ENCODE data around the gene PPM1D. TPM values are rescaled to one million over a fixed set of nuclear protein-coding genes. Genes with fewer than 3 reads are reported as not detected.

PPM1D gene
- total and polyA plus RNA-seq, 2 donors (not counting 1 experiment from before 2014, with no cell fraction given) = 6.5 to 27.2 TPM

DNA sequence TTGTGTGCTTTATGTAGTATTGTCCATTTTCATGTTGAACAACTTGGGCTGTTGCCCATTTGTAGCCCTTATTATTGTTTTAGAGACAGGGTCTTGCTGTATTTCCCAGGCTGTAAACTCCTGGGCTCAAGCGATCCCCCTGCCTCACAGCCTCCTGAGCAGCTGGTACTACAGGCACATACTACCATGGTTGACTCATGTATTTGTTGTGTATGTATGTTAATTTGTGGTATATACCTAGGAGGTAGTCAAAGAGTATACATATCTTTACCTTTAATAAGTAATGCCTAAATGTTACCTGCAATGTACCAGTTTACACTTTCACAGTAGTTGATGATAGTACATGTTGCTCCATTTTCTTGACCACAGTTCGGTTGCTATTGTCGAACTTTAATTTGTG, 18.1 kb downstream of the PPM1D start:
- Histone ChIP-seq H3K9ac (ENCODE audit: low read length) (no peak overlapping the region), H3K27ac (ENCODE audit: low read length in 2 of 2) (no peak overlapping the region), H2AFZ (ENCODE audit: insufficient read depth, low read depth, low read length, poor library complexity, severe bottlenecking) (no peak overlapping the region), H3K9me3 (ENCODE audit: control extremely low read depth in 1 of 3, control insufficient read depth in 2 of 3, insufficient read depth in 1 of 3, low read length in 2 of 3) (no peaks in the 10 kb centered on the region), H3K79me2 (ENCODE audit: control insufficient read depth, insufficient read depth, low read length) (peaks cover 84% of the 10 kb centered on the region), H4K20me1 (ENCODE audit: control insufficient read depth, insufficient read depth, low read length, poor library complexity, severe bottlenecking) (peaks cover 67% of the 10 kb centered on the region), H3K4me3 (ENCODE audit: control extremely low read depth in 1 of 5, extremely low read depth in 1 of 5, insufficient read depth in 1 of 5, low read depth in 2 of 5, low read length in 4 of 5) (no peak overlapping the region), H3K36me3 (replicated peaks in 1 of 2; ENCODE audit: control extremely low read depth in 1 of 2, control insufficient read depth in 1 of 2, extremely low read depth in 1 of 2, insufficient read depth in 2 of 2, low read length in 1 of 2) (peaks cover 0 to 4% of the 10 kb centered on the region in 2 experiments), H3K4me1 (ENCODE audit: control insufficient read depth in 2 of 2, insufficient read depth in 2 of 2, low read length in 2 of 2) (no peaks in the 10 kb centered on the region), H3K27me3 (replicated peaks in 1 of 4; ENCODE audit: control extremely low read depth in 1 of 4, control insufficient read depth in 3 of 4, insufficient read depth in 4 of 4, low read length in 3 of 4) (no peaks in the 10 kb centered on the region), H3K4me2 (replicated peaks; ENCODE audit: low read depth, low read length, poor library complexity, severe bottlenecking) (no peak overlapping the region)
- DNase-seq = no peak
- TF ChIP-seq, protein P1, sequence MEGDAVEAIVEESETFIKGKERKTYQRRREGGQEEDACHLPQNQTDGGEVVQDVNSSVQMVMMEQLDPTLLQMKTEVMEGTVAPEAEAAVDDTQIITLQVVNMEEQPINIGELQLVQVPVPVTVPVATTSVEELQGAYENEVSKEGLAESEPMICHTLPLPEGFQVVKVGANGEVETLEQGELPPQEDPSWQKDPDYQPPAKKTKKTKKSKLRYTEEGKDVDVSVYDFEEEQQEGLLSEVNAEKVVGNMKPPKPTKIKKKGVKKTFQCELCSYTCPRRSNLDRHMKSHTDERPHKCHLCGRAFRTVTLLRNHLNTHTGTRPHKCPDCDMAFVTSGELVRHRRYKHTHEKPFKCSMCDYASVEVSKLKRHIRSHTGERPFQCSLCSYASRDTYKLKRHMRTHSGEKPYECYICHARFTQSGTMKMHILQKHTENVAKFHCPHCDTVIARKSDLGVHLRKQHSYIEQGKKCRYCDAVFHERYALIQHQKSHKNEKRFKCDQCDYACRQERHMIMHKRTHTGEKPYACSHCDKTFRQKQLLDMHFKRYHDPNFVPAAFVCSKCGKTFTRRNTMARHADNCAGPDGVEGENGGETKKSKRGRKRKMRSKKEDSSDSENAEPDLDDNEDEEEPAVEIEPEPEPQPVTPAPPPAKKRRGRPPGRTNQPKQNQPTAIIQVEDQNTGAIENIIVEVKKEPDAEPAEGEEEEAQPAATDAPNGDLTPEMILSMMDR (IDR thresholded peaks at IDR 0.05) = no peak
- TF ChIP-seq EZH2 (IDR thresholded peaks at IDR 0.05; ENCODE audit: borderline replicate concordance, insufficient read depth, low read depth, low read length, poor library complexity, severe bottlenecking) = no peak
- intact Hi-C loops (cut with micrococcal nuclease) = no loop called here
- ChIA-PET POLR2A (no interaction called here), CTCF (no interaction called here)
- no peak overlapping the region for H3K27ac Mint-ChIP-seq
- no peaks in the 10 kb centered on the region for H3K27me3 Mint-ChIP-seq
- ATAC-seq (ENCODE audit: low read depth) = no peak
- WGBS (ENCODE audit: insufficient coverage) = 90% methylated on average over 2 of the region's 3 CpGs
- H3K4me3 Mint-ChIP-seq = no peak overlapping the region
- peaks cover 26% of the 10 kb centered on the region for H3K4me1 Mint-ChIP-seq
- no peaks in the 10 kb centered on the region for H3K9me3 Mint-ChIP-seq (ENCODE audit: insufficient read depth)

DNA sequence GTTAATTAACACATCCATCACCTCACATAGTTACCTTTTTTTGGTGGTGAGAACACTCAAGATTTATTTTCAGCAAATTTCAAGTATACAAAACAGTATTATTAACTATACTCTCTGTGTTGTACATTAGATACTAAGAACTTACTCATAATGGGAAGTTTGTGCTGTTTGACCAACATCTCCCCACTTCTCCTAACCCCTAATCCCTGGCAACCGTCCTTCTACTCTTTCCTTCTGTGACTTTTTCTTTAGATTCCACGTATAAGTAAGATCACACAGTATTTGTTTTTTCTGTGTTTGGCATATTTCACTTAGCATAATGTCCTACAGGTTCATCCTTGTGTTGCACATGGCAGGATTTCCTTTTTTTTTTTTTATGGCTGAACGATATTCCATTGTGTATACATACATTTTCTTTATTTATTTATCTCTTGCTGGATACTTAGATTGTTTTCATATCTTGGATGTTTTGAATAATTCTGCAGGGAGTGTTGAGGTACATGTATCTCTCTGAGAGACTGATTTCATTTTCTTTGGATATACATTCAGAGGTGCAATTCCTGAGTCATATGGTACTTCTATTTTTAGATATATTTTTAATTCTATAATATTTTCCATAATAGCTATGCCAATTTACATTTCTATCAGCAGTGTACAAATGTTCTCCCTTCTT, 19.0 kb downstream of the PPM1D start:
- no peak for ATAC-seq (ENCODE audit: low read depth)
- Histone ChIP-seq H3K79me2 (ENCODE audit: control insufficient read depth, insufficient read depth, low read length) (peaks cover 80% of the 10 kb centered on the region), H3K4me2 (replicated peaks; ENCODE audit: low read depth, low read length, poor library complexity, severe bottlenecking) (no peak overlapping the region), H3K9ac (ENCODE audit: low read length) (no peak overlapping the region), H3K9me3 (ENCODE audit: control extremely low read depth in 1 of 3, control insufficient read depth in 2 of 3, insufficient read depth in 1 of 3, low read length in 2 of 3) (no peaks in the 10 kb centered on the region), H3K27me3 (replicated peaks in 1 of 4; ENCODE audit: control extremely low read depth in 1 of 4, control insufficient read depth in 3 of 4, insufficient read depth in 4 of 4, low read length in 3 of 4) (no peaks in the 10 kb centered on the region), H4K20me1 (ENCODE audit: control insufficient read depth, insufficient read depth, low read length, poor library complexity, severe bottlenecking) (peaks cover 58% of the 10 kb centered on the region), H3K36me3 (replicated peaks in 1 of 2; ENCODE audit: control extremely low read depth in 1 of 2, control insufficient read depth in 1 of 2, extremely low read depth in 1 of 2, insufficient read depth in 2 of 2, low read length in 1 of 2) (peaks cover 0 to 4% of the 10 kb centered on the region in 2 experiments), H3K4me1 (ENCODE audit: control insufficient read depth in 2 of 2, insufficient read depth in 2 of 2, low read length in 2 of 2) (no peaks in the 10 kb centered on the region), H2AFZ (ENCODE audit: insufficient read depth, low read depth, low read length, poor library complexity, severe bottlenecking) (no peak overlapping the region), H3K27ac (ENCODE audit: low read length in 2 of 2) (no peak overlapping the region), H3K4me3 (ENCODE audit: control extremely low read depth in 1 of 5, extremely low read depth in 1 of 5, insufficient read depth in 1 of 5, low read depth in 2 of 5, low read length in 4 of 5) (no peak overlapping the region)
- Mint-ChIP-seq H3K27me3 (no peaks in the 10 kb centered on the region), H3K4me1 (peaks cover 26% of the 10 kb centered on the region), H3K9me3 (ENCODE audit: insufficient read depth) (no peaks in the 10 kb centered on the region), H3K27ac (no peak overlapping the region), H3K4me3 (no peak overlapping the region)
- DNase-seq = no peak
- WGBS (ENCODE audit: insufficient coverage) = no CpG with 5 or more reads among the region's 3 CpGs
- CTCF ChIA-PET = interaction anchor here (0.9 kb wide), 1 partner anchor 20 kb away, joined by 3 read pairs; no protein-coding TSS in a partner anchor
- POLR2A ChIA-PET = no interaction called here
- no peak for TF ChIP-seq EZH2 (IDR thresholded peaks at IDR 0.05; ENCODE audit: borderline replicate concordance, insufficient read depth, low read depth, low read length, poor library complexity, severe bottlenecking)
- TF ChIP-seq, protein P1 (IDR thresholded peaks at IDR 0.05) = no peak
- intact Hi-C loops (cut with micrococcal nuclease) = no loop called here
